ENCODE data around the gene PRRC2A.

Gene PRRC2A

DNA sequence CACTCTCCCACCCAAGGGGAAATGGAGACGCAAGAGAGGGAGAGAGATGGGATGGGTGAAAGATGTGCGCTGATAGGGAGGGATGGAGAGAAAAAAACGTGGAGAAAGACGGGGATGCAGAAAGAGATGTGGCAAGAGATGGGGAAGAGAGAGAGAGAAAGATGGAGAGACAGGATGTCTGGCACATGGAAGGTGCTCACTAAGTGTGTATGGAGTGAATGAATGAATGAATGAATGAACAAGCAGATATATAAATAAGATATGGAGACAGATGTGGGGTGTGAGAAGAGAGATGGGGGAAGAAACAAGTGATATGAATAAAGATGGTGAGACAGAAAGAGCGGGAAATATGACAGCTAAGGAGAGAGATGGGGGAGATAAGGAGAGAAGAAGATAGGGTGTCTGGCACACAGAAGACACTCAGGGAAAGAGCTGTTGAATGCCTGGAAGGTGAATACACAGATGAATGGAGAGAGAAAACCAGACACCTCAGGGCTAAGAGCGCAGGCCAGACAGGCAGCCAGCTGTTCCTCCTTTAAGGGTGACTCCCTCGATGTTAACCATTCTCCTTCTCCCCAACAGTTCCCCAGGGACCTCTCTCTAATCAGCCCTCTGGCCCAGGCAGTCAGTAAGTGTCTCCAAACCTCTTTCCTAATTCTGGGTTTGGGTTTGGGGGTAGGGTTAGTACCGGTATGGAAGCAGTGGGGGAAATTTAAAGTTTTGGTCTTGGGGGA is 44.4 kb upstream of the PRRC2A start:
- TF ChIP-seq, protein P1, sequence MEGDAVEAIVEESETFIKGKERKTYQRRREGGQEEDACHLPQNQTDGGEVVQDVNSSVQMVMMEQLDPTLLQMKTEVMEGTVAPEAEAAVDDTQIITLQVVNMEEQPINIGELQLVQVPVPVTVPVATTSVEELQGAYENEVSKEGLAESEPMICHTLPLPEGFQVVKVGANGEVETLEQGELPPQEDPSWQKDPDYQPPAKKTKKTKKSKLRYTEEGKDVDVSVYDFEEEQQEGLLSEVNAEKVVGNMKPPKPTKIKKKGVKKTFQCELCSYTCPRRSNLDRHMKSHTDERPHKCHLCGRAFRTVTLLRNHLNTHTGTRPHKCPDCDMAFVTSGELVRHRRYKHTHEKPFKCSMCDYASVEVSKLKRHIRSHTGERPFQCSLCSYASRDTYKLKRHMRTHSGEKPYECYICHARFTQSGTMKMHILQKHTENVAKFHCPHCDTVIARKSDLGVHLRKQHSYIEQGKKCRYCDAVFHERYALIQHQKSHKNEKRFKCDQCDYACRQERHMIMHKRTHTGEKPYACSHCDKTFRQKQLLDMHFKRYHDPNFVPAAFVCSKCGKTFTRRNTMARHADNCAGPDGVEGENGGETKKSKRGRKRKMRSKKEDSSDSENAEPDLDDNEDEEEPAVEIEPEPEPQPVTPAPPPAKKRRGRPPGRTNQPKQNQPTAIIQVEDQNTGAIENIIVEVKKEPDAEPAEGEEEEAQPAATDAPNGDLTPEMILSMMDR (conservative IDR thresholded peaks at IDR 0.05; ENCODE audit: control insufficient read depth, insufficient read depth, low read depth, low read length): no peak
- no peak overlapping the region for H3K4me3 ChIP-seq (ENCODE audit: control insufficient read depth, low read depth, low read length)
- no peak for DNase-seq (ENCODE audit: low read depth)

DNA sequence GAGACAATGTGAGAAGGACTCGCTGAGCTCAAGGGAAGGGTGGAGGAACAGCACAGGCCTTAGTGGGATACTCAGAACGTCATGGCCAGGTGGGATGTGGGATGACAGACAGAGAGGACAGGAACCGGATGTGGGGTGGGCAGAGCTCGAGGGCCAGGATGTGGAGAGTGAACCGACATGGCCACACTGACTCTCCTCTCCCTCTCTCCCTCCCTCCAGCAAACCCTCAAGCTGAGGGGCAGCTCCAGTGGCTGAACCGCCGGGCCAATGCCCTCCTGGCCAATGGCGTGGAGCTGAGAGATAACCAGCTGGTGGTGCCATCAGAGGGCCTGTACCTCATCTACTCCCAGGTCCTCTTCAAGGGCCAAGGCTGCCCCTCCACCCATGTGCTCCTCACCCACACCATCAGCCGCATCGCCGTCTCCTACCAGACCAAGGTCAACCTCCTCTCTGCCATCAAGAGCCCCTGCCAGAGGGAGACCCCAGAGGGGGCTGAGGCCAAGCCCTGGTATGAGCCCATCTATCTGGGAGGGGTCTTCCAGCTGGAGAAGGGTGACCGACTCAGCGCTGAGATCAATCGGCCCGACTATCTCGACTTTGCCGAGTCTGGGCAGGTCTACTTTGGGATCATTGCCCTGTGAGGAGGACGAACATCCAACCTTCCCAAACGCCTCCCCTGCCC is 43.5 kb upstream of the PRRC2A start:
- no peak overlapping the region for H3K4me3 ChIP-seq (ENCODE audit: control insufficient read depth, low read depth, low read length)
- TF ChIP-seq, protein P1 (conservative IDR thresholded peaks at IDR 0.05; ENCODE audit: control insufficient read depth, insufficient read depth, low read depth, low read length): no peak
- no peak for DNase-seq (ENCODE audit: low read depth)

DNA sequence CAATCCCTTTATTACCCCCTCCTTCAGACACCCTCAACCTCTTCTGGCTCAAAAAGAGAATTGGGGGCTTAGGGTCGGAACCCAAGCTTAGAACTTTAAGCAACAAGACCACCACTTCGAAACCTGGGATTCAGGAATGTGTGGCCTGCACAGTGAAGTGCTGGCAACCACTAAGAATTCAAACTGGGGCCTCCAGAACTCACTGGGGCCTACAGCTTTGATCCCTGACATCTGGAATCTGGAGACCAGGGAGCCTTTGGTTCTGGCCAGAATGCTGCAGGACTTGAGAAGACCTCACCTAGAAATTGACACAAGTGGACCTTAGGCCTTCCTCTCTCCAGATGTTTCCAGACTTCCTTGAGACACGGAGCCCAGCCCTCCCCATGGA is 42.9 kb upstream of the PRRC2A start:
- H3K4me3 ChIP-seq (ENCODE audit: control insufficient read depth, low read depth, low read length): no peak overlapping the region
- DNase-seq (ENCODE audit: low read depth): no peak
- TF ChIP-seq, protein P1 (conservative IDR thresholded peaks at IDR 0.05; ENCODE audit: control insufficient read depth, insufficient read depth, low read depth, low read length): no peak

DNA sequence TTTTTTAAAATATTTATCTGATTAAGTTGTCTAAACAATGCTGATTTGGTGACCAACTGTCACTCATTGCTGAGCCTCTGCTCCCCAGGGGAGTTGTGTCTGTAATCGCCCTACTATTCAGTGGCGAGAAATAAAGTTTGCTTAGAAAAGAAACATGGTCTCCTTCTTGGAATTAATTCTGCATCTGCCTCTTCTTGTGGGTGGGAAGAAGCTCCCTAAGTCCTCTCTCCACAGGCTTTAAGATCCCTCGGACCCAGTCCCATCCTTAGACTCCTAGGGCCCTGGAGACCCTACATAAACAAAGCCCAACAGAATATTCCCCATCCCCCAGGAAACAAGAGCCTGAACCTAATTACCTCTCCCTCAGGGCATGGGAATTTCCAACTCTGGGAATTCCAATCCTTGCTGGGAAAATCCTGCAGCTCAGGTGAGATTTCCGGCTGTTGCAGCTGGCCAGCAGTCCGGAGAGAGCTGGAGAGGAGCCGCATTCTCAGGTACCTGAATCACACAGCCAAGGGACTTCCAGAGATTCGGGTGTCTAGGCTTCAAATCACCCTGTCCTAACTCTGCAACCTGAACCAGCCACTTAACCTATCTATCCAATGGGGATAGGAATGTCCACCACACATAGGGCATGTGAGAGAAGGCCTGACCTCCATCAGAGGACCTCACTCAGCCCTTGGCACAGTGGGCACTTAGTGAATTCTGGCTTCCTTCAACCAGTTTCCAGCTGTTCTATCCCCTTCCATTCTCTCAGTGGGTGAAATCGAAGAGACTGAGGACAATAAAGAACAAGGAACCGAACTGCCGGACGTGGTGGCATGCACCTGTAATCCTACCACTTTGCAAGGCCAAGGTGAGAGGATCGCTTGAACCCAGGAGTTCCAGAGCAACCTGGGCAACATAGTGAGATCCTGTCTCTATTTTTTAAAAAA is 42.1 kb upstream of the PRRC2A start:
- no peak overlapping the region for H3K4me3 ChIP-seq (ENCODE audit: control insufficient read depth, low read depth, low read length)
- TF ChIP-seq, protein P1 (conservative IDR thresholded peaks at IDR 0.05; ENCODE audit: control insufficient read depth, insufficient read depth, low read depth, low read length): no peak
- DNase-seq (ENCODE audit: low read depth): no peak

DNA sequence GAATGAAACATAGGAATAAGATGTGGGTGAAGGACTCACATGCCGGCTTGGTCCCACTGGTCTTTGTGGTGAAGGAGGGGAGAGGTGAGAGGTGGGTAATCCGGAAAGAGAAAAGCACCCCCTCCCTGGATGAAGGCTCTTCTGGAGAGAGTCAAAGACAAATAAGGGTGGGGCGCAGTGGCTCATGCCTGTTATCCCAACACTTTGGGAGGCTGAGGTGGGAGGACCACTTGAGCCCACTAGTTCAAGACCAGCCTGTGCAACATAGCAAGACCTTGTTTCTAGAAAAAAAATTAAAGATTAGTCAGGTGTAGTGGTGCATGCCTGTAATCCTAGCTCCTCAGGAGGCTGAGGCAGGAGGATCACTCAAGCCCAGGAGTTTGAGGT is 41.4 kb upstream of the PRRC2A start:
- H3K4me3 ChIP-seq (ENCODE audit: control insufficient read depth, low read depth, low read length): no peak overlapping the region
- TF ChIP-seq, protein P1 (conservative IDR thresholded peaks at IDR 0.05; ENCODE audit: control insufficient read depth, insufficient read depth, low read depth, low read length): no peak
- DNase-seq (ENCODE audit: low read depth): no peak

DNA sequence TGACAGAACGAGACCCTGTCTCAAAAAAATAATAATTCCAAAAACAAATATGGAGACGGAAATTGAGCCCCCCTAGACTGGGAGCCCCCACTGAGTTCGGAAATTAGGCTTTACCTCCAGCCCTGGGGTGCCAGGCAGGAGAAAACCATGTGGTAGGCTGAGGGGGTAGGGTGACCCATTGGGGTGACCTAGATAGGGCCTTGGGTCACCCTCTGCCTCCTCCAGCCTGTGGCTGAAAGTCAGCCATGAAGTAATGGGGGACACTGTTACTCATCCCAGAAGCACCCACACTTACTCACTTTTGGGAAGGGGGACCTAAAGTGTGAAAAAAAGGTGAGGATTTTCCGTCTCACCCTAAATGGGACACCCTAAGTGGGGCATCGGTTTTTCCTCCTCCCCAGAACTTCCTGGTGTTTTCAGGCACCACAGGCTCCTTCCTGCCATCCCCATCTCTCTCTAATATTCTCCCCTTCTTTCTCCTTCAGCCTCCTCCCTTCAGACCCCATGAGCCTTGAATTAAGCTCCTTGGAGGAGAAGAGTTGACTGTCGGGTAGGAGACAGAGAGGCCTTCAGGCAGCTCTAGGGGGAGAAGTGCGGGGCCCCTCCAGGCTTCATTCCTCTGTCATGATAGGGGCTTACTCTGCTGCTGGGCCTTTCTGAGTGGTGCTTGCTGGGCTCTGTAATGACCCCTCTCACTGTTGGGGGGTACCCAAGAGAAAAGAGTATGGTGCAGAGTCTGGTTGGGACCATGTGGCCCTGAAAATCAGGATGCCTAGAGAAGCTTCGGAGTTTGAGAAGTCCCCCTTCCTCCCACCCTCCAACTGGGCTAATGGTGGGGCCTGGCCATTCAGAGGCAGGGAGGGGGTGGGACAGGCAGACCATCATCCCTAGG is 40.7 kb upstream of the PRRC2A start:
- TF ChIP-seq, protein P1 (conservative IDR thresholded peaks at IDR 0.05; ENCODE audit: control insufficient read depth, insufficient read depth, low read depth, low read length): no peak
- H3K4me3 ChIP-seq (ENCODE audit: control insufficient read depth, low read depth, low read length): no peak overlapping the region
- no peak for DNase-seq (ENCODE audit: low read depth)

Measured in fibroblast of mammary gland (primary cell).